Esophagus muscularis mucosa (tissue), 4 donors: ENCODE data around the gene PTPA. TPM values are rescaled to one million over a fixed set of nuclear protein-coding genes. Genes with fewer than 3 reads are reported as not detected.
"Not testable (repeated sequence)": the region's sequence is repeated elsewhere in the genome, so short reads cannot be mapped to it uniquely, and the experiment has no call there.

Experiments
- DNase-seq: peaks from one replicate; pipeline ENCODE4 v3.0.0-alpha.2; 2017; ENCODE audit errors: extremely low spot score
- H3K27ac ChIP-seq, 4 donors: fragments of 200-600 bp; sonication (generic); replicated peaks in 1 of 4; 1 replicate in 3 of 4; 2 replicates in 1 of 4; pipeline ENCODE4 v1.5.1; 2016 to 2019; ENCODE audit warnings: mild to moderate bottlenecking in 1 of 4
- H3K27me3 ChIP-seq, 4 donors: fragments of 200-600 bp; sonication (generic); one replicate each; pipeline versions ENCODE4 v1.5.1 to v1.6.0; 2016 to 2019
- H3K36me3 ChIP-seq, 4 donors: fragments of 200-600 bp; sonication (generic); one replicate each; pipeline ENCODE4 v1.5.1; 2016 to 2019
- H3K4me1 ChIP-seq, 4 donors: fragments of 200-600 bp; sonication (generic); one replicate each; pipeline ENCODE4 v1.5.1; 2016 to 2019
- H3K4me3 ChIP-seq, 4 donors: fragments of 200-600 bp; sonication (generic); 1 replicate in 2 of 4; 2 replicates in 2 of 4; pipeline ENCODE4 v1.5.1; 2016 to 2019; ENCODE audit warnings: mild to moderate bottlenecking in 4 of 4, moderate library complexity in 1 of 4
- H3K9me3 ChIP-seq, 4 donors: fragments of 200-600 bp; sonication (generic); 1 replicate in 3 of 4; 2 replicates in 1 of 4; pipeline ENCODE4 v1.5.1; 2016 to 2019
- CTCF ChIP-seq, 3 experiments: fragments of 200-600 bp in 2 of 3; fragments of 450-650 bp in 1 of 3; sonication (generic) in 2 of 3; IDR thresholded peaks; one replicate each; pipeline ENCODE4 v1.5.1; 2017 to 2019; ENCODE audit warnings: antibody characterized with exemption in 3 of 3, mild to moderate bottlenecking in 2 of 3, moderate library complexity in 1 of 3
- EP300 ChIP-seq: sonication (generic); formaldehyde crosslinking; IDR thresholded peaks from one replicate; pipeline ENCODE4 v1.6.1; 2017; ENCODE audit warnings: antibody characterized with exemption
- POLR2A ChIP-seq: fragments of 450-650 bp; IDR thresholded peaks from one replicate; pipeline ENCODE4 v1.6.1; 2017; ENCODE audit warnings: antibody characterized with exemption, moderate library complexity, mild to moderate bottlenecking, low read depth
- POLR2AphosphoS5 ChIP-seq, 2 donors: sonication (generic); formaldehyde crosslinking; IDR thresholded peaks; one replicate each; pipeline ENCODE4 v1.6.1; 2017; ENCODE audit warnings: antibody characterized with exemption in 2 of 2
- WGBS: methylation state at CpG from one replicate; pipeline ENCODE4 v1.1.5; 2018; 5-methylcytosine and 5-hydroxymethylcytosine counted together
- intact Hi-C: fragments of 100-400 bp; cut with DNase I; formaldehyde crosslinking; loops from one replicate; pipeline ENCODE4 v1.15.1; 2023
- total RNA-seq, 4 donors: library from RNA; depleted of rRNA; stranded (reverse); fragments of >200 nt; gene quantifications; one replicate each; pipeline versions ENCODE4 v1.1.0 to v1.2.1, GENCODE V29; 2016

PTPA gene
- total RNA-seq, 4 donors from 2014 or later = 57.7 to 91.9 (median 77.4) TPM

GRCh38 chr9:129161534-129161837 lies 50.3 kb downstream of the PTPA start:
- Histone ChIP-seq H3K9me3 (no peaks in the 10 kb centered on the region), H3K4me1 (peaks cover 6 to 24% (median 23%) of the 10 kb centered on the region in 4 donors), H3K27ac (no peak overlapping the region), H3K27me3 (no peaks in the 10 kb centered on the region), H3K4me3 (no peak overlapping the region), H3K36me3 (peaks cover 0 to under 1% (median 0%) of the 10 kb centered on the region in 4 donors)
- TF ChIP-seq POLR2AphosphoS5 (IDR thresholded peaks at IDR 0.05) = no peak
- TF ChIP-seq POLR2A = no peak
- no peak for TF ChIP-seq CTCF (IDR thresholded peaks at IDR 0.05)
- no peak for TF ChIP-seq EP300
- no peak for DNase-seq
- intact Hi-C loops = no loop called here
- WGBS = 85% methylated on average over 9 of the region's 9 CpGs

- H3K27ac ChIP-seq = peak overlapping the region in 3 of 4 donors; percentile 69 to 73 (median 73)
- WGBS = 90% methylated on average over 11 of the region's 11 CpGs
- H3K27me3 ChIP-seq = no peaks in the 10 kb centered on the region
- no peak for DNase-seq
- no peaks in the 10 kb centered on the region for H3K9me3 ChIP-seq
- H3K36me3 ChIP-seq = no peaks in the 10 kb centered on the region
- H3K4me1 ChIP-seq = peaks cover 16 to 36% (median 34%) of the 10 kb centered on the region in 4 donors
- intact Hi-C loops = loop anchor here (2.0 kb wide), 1 partner anchor 16 kb away; no protein-coding TSS in a partner anchor
- H3K4me3 ChIP-seq = no peak overlapping the region
- TF ChIP-seq CTCF (IDR thresholded peaks at IDR 0.05) (no peak), POLR2AphosphoS5 (IDR thresholded peaks at IDR 0.05) (no peak), POLR2A (no peak), EP300 (no peak)
Measured at GRCh38 chr9:129162497-129163197, 51.4 kb downstream of the PTPA start.

- not testable (repeated sequence) for H3K36me3 ChIP-seq, DNase-seq, H3K27me3 ChIP-seq, H3K4me3 ChIP-seq, H3K9me3 ChIP-seq
- peaks cover 22 to 42% (median 40%) of the 10 kb centered on the region in 4 donors for H3K4me1 ChIP-seq
- H3K27ac ChIP-seq = peak overlapping the region; percentile 69 to 73 (median 71)
- intact Hi-C loops = loop anchor here (2.0 kb wide), 1 partner anchor 16 kb away; no protein-coding TSS in a partner anchor
- WGBS = 75% methylated on average over 5 of the region's 5 CpGs
Measured at GRCh38 chr9:129163198-129163670, 52.0 kb downstream of the PTPA start.

- Histone ChIP-seq H3K36me3 (no peaks in the 10 kb centered on the region), H3K9me3 (no peaks in the 10 kb centered on the region), H3K4me3 (no peak overlapping the region), H3K27me3 (no peaks in the 10 kb centered on the region), H3K4me1 (peaks cover 25 to 47% (median 44%) of the 10 kb centered on the region in 4 donors), H3K27ac (peak overlapping the region; percentile 69 to 73 (median 71))
- 76% methylated on average over 9 of the region's 10 CpGs for WGBS
- intact Hi-C loops = loop anchor here (2.0 kb wide), 1 partner anchor 17 kb away; no protein-coding TSS in a partner anchor
- TF ChIP-seq POLR2A = no peak
- TF ChIP-seq EP300 = no peak
- TF ChIP-seq CTCF (IDR thresholded peaks at IDR 0.05) = no peak
- TF ChIP-seq POLR2AphosphoS5 (IDR thresholded peaks at IDR 0.05) = no peak
- no peak for DNase-seq
Measured at GRCh38 chr9:129163753-129164152, 52.5 kb downstream of the PTPA start.

GRCh38 chr9:129164246-129164930 lies 53.2 kb downstream of the PTPA start:
- Histone ChIP-seq H3K9me3 (no peaks in the 10 kb centered on the region), H3K27me3 (no peaks in the 10 kb centered on the region), H3K27ac (peak overlapping the region; percentile 69 to 73 (median 71)), H3K36me3 (no peaks in the 10 kb centered on the region), H3K4me1 (peaks cover 25 to 47% (median 45%) of the 10 kb centered on the region in 4 donors), H3K4me3 (no peak overlapping the region)
- intact Hi-C loops = no loop called here
- 31% methylated on average over 9 of the region's 9 CpGs for WGBS
- DNase-seq = no peak
- TF ChIP-seq EP300 (no peak), POLR2AphosphoS5 (IDR thresholded peaks at IDR 0.05) (peak; percentile 17 to 74)
